Smooth muscle cell (in vitro differentiated cells): ENCODE data around the gene YPEL4. TPM values are rescaled to one million over a fixed set of nuclear protein-coding genes. Genes with fewer than 3 reads are reported as not detected.
A peak's percentile ranks its signal among the peaks of the same experiment; 100 is the strongest.

ENCODE experiments used
- DNase-seq: peaks from one replicate; lab custom pipeline; 2025; ENCODE audit not compliant: unreplicated experiment; lab: John Stamatoyannopoulos, UW
- H2AFZ ChIP-seq: fragments of 200-600 bp; sonication (generic); 2 replicates; pipeline ENCODE4 v1.6.0; 2016; ENCODE audit warnings: antibody characterized with exemption, low read depth, mild to moderate bottlenecking
- H3F3A ChIP-seq: fragments of 200-600 bp; sonication (generic); 2 replicates; pipeline ENCODE4 v1.6.0; 2017; ENCODE audit warnings: antibody characterized with exemption, low read depth
- H3K27ac ChIP-seq: fragments of 200-600 bp; sonication (generic); 2 replicates; pipeline ENCODE4 v1.5.1; 2016; ENCODE audit warnings: low read depth, mild to moderate bottlenecking
- H3K27me3 ChIP-seq: fragments of 200-600 bp; sonication (generic); 2 replicates; pipeline ENCODE4 v1.6.1; 2016; ENCODE audit warnings: low read depth, mild to moderate bottlenecking
- H3K36me3 ChIP-seq: fragments of 200-600 bp; sonication (generic); 2 replicates; pipeline ENCODE4 v1.5.1; 2016; ENCODE audit warnings: low read depth
- H3K4me1 ChIP-seq: fragments of 200-600 bp; sonication (generic); 2 replicates; pipeline ENCODE4 v1.5.1; 2016; ENCODE audit warnings: low read depth
- H3K4me2 ChIP-seq: fragments of 200-600 bp; sonication (generic); 2 replicates; pipeline ENCODE4 v1.6.0; 2016; ENCODE audit warnings: mild to moderate bottlenecking
- H3K4me3 ChIP-seq: fragments of 200-600 bp; sonication (generic); 2 replicates; pipeline ENCODE4 v1.5.1; 2016; ENCODE audit warnings: mild to moderate bottlenecking
- H3K79me2 ChIP-seq: fragments of 200-600 bp; sonication (generic); 2 replicates; pipeline ENCODE4 v1.6.0; 2016; ENCODE audit warnings: low read depth, mild to moderate bottlenecking
- H3K9ac ChIP-seq: fragments of 200-600 bp; sonication (generic); 2 replicates; pipeline ENCODE4 v1.6.0; 2016; ENCODE audit warnings: low read depth
- H3K9me3 ChIP-seq: fragments of 200-600 bp; sonication (generic); replicated peaks from 2 replicates; pipeline ENCODE4 v1.5.1; 2016; ENCODE audit warnings: low read depth
- H4K20me1 ChIP-seq: fragments of 200-600 bp; sonication (generic); 2 replicates; pipeline ENCODE4 v1.6.0; 2016; ENCODE audit warnings: low read depth
- WGBS: methylation state at CpG from one replicate; pipeline ENCODE4 v1.1.7; 2016; ENCODE audit warnings: low lambda C conversion rate; 5-methylcytosine and 5-hydroxymethylcytosine counted together
- polyA plus RNA-seq: library from polyadenylated mRNA; unstranded; fragments of >200 nt; fragmentation: Nextera tagmentation; extraction: Ambion mirVana; gene quantifications from 2 replicates; pipeline ENCODE4 v1.2.1, GENCODE V29; 2016
- total RNA-seq: library from RNA; depleted of rRNA; stranded (reverse); fragments of >200 nt; gene quantifications from 2 replicates; pipeline ENCODE4 v1.2.3, GENCODE V29; 2014
- TF ChIP-seq, protein P1 (sequence below): fragments of 200-600 bp; sonication (generic); IDR thresholded peaks from 2 replicates; pipeline ENCODE4 v1.5.1; 2017; ENCODE audit warnings: borderline replicate concordance, mild to moderate bottlenecking, antibody characterized with exemption; ENCODE audit not compliant: insufficient read depth, poor library complexity, severe bottlenecking

Gene YPEL4
- total and polyA plus RNA-seq, 2 experiments from 2014 or later: 2.0 to 2.5 TPM

DNA sequence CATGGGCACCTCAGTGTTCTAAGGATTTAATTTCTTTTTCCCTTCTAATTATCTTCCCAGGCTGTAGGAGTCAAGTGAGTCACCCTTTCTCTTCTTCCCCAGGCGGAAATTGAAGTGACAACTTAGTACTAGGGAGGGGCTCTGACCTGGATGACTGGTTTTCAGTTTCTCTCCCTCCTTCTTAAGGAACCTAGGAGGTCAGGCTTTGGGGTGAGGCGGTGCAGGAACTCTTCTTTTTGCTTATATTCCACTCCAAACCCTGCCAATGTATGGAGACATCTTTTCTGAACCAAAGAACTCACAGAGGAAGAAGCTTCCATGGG lies 30.8 kb upstream of the YPEL4 start:
- H3K9ac ChIP-seq: peak overlapping the region; percentile 51
- H3K36me3 ChIP-seq: peaks cover 15% of the 10 kb centered on the region
- H2AFZ ChIP-seq: no peak overlapping the region
- peak overlapping the region; percentile 67 for H3K27ac ChIP-seq
- H3K27me3 ChIP-seq: no peaks in the 10 kb centered on the region
- DNase-seq: no peak
- TF ChIP-seq, protein P1, sequence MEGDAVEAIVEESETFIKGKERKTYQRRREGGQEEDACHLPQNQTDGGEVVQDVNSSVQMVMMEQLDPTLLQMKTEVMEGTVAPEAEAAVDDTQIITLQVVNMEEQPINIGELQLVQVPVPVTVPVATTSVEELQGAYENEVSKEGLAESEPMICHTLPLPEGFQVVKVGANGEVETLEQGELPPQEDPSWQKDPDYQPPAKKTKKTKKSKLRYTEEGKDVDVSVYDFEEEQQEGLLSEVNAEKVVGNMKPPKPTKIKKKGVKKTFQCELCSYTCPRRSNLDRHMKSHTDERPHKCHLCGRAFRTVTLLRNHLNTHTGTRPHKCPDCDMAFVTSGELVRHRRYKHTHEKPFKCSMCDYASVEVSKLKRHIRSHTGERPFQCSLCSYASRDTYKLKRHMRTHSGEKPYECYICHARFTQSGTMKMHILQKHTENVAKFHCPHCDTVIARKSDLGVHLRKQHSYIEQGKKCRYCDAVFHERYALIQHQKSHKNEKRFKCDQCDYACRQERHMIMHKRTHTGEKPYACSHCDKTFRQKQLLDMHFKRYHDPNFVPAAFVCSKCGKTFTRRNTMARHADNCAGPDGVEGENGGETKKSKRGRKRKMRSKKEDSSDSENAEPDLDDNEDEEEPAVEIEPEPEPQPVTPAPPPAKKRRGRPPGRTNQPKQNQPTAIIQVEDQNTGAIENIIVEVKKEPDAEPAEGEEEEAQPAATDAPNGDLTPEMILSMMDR: no peak
- H3K79me2 ChIP-seq: peaks cover 92% of the 10 kb centered on the region
- WGBS: 60% methylated on average over 2 of the region's 2 CpGs
- no peaks in the 10 kb centered on the region for H3F3A ChIP-seq
- no peak overlapping the region for H3K4me3 ChIP-seq
- no peaks in the 10 kb centered on the region for H3K9me3 ChIP-seq
- H4K20me1 ChIP-seq: peaks cover 61% of the 10 kb centered on the region
- peak overlapping the region; percentile 25 for H3K4me2 ChIP-seq
- H3K4me1 ChIP-seq: no peaks in the 10 kb centered on the region

DNA sequence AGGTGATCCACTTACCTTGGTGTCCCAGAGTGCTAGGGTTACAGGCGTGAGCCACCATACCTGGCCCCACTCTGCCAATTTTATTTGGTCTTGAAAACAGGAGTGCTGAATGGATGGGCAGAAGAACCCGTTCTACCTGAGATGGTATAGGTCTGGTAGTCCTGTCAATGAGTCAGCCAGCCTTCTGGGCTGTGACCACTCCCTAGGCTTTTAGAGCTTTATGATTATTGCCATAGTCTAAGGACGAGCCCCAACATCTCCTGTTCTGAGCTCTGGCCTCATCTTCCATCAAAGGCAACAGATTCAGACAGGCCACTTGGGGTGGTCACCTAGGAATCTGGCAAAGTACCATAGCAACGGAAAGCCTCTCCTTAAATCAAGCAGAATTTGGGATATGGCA lies 29.7 kb upstream of the YPEL4 start:
- H3K27me3 ChIP-seq: no peaks in the 10 kb centered on the region
- TF ChIP-seq, protein P1: no peak
- peaks cover 88% of the 10 kb centered on the region for H3K79me2 ChIP-seq
- no peak for DNase-seq
- no peaks in the 10 kb centered on the region for H3F3A ChIP-seq
- H3K9me3 ChIP-seq: no peaks in the 10 kb centered on the region
- peak overlapping the region; percentile 16 for H3K9ac ChIP-seq
- H3K4me2 ChIP-seq: no peak overlapping the region
- peak overlapping the region; percentile 67 for H3K27ac ChIP-seq
- WGBS: 87% methylated on average over 4 of the region's 4 CpGs
- peaks cover 71% of the 10 kb centered on the region for H4K20me1 ChIP-seq
- no peak overlapping the region for H3K4me3 ChIP-seq
- no peaks in the 10 kb centered on the region for H3K4me1 ChIP-seq
- no peak overlapping the region for H2AFZ ChIP-seq
- H3K36me3 ChIP-seq: peaks cover 11% of the 10 kb centered on the region

DNA sequence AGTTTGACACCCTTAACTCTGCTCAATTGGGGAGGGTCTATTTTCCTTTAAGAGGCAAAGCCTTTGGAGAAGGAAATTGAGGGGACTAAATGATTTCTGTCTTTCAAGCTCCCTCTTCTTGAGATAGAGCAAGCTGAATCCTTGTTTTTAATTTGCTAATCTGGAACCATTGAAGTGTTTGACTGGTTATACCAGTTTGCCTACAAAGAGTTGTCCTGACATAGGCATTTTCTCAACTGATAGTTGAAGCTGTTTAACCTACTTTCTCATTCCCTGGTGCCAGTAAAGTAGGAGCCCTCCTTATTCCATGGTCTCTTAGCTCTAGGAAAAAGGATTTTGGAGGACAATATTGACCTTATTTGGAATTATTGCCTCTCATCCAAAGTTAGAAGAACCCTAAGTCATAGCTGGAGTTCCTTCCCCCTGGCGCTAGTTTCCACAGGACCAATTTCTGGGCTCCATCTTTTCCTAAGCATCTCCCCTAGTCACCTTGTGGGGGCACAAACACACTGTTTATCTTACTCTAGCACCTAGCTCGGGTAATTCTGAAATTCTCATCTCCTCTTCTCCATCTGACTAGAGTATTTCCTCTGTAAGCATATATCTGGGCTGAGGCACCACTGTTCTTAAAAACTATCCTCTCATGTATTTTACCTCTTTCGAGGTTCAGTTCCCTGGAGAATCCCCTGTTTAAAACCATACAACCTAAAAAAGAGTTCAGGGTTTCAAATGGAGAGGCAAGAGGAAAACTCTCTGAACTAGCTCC lies 25.6 kb upstream of the YPEL4 start:
- no peak overlapping the region for H2AFZ ChIP-seq
- peaks cover 93% of the 10 kb centered on the region for H3K79me2 ChIP-seq
- peak overlapping the region; percentile 4 for H3K4me2 ChIP-seq
- no peaks in the 10 kb centered on the region for H3F3A ChIP-seq
- TF ChIP-seq, protein P1: no peak
- no peaks in the 10 kb centered on the region for H3K9me3 ChIP-seq
- no peak overlapping the region for H3K9ac ChIP-seq
- H3K27me3 ChIP-seq: no peaks in the 10 kb centered on the region
- peak overlapping the region; percentile 49 for H3K27ac ChIP-seq
- no peak overlapping the region for H3K4me3 ChIP-seq
- no peaks in the 10 kb centered on the region for H3K4me1 ChIP-seq
- WGBS: 93% methylated on average over 3 of the region's 3 CpGs
- H4K20me1 ChIP-seq: peaks cover 81% of the 10 kb centered on the region
- DNase-seq: no peak
- H3K36me3 ChIP-seq: no peaks in the 10 kb centered on the region

DNA sequence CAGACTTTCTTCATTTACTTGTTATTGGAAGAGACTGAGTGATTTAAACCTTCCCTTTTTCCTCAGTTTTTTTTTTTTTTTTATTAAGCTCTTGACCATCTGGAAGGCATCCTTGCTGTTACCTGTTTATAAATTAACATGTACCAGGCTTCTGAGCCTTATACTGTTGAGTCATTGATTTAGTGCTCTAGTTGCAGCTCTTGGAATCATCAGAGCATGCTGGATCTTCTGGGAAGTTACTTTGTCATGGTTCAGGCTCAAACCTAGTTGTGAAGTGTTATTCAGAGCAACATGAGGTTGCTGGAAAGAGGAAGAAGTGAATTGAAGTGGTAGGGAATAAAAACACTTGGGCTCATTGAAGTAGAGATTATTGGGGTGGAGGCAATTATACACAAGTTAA lies 24.5 kb upstream of the YPEL4 start:
- H4K20me1 ChIP-seq: peaks cover 74% of the 10 kb centered on the region
- H3K36me3 ChIP-seq: no peaks in the 10 kb centered on the region
- TF ChIP-seq, protein P1: no peak

More for the DNA sequence above, 24.5 kb upstream of the YPEL4 start:
- peak overlapping the region; percentile 49 for H3K27ac ChIP-seq
- H3K9me3 ChIP-seq: no peaks in the 10 kb centered on the region
- H3K9ac ChIP-seq: no peak overlapping the region
- no peak for DNase-seq
- H3K4me1 ChIP-seq: peaks cover 7% of the 10 kb centered on the region
- peaks cover 93% of the 10 kb centered on the region for H3K79me2 ChIP-seq
- H3K4me2 ChIP-seq: no peak overlapping the region
- no peaks in the 10 kb centered on the region for H3F3A ChIP-seq
- H2AFZ ChIP-seq: no peak overlapping the region
- no peaks in the 10 kb centered on the region for H3K27me3 ChIP-seq
- no peak overlapping the region for H3K4me3 ChIP-seq
